ENCODE results near the gene OR6A2. TPM values are rescaled to one million over a fixed set of nuclear protein-coding genes. Genes with fewer than 3 reads are reported as not detected.

Gene OR6A2
- total and polyA plus RNA-seq, 2 of the 4 experiments (the other 2 are of a cell fraction), result 0.07 to 0.72 TPM

- no TSS peak for BruUV-seq (replicated peaks)
- POLR2A ChIA-PET (ENCODE audit: unreplicated experiment), result no interaction called here
- Histone ChIP-seq H3K27ac (ENCODE audit: insufficient read depth, low read length) (no peak overlapping the region), H2BK20ac (ENCODE audit: low read depth, low read length) (no peak overlapping the region), H3K9me1 (ENCODE audit: insufficient read depth, low read length) (no peaks in the 10 kb centered on the region), H3K9ac (ENCODE audit: low read depth, low read length) (no peak overlapping the region), H3K9me3 (ENCODE audit: control insufficient read depth, insufficient read depth, low read length) (no peaks in the 10 kb centered on the region), H2AFZ (replicated peaks; ENCODE audit: low read length, poor library complexity) (no peak overlapping the region), H4K8ac (ENCODE audit: low read depth in 2 of 2, low read length in 2 of 2) (no peak overlapping the region), H3K4me2 (ENCODE audit: low read depth, low read length) (no peak overlapping the region), H3K4ac (ENCODE audit: low read depth, low read length) (no peak overlapping the region), H3K4me3 (ENCODE audit: insufficient read depth, low read depth, low read length) (no peak overlapping the region), H2BK15ac (ENCODE audit: low read depth, low read length) (no peak overlapping the region), H3K23ac (ENCODE audit: low read depth, low read length) (no peak overlapping the region), H2BK5ac (ENCODE audit: low read depth, low read length, poor library complexity, severe bottlenecking) (no peak overlapping the region), H4K20me1 (ENCODE audit: insufficient read depth, low read length) (no peaks in the 10 kb centered on the region), H3K14ac (replicated peaks; ENCODE audit: low read depth, low read length) (no peak overlapping the region), H3K18ac (ENCODE audit: low read depth, low read length) (no peak overlapping the region), H4K5ac (ENCODE audit: low read depth, low read length) (no peak overlapping the region), H4K91ac (ENCODE audit: insufficient read depth, low read depth, low read length) (no peak overlapping the region), H2BK120ac (ENCODE audit: low read depth, low read length) (no peak overlapping the region), H2AK9ac (replicated peaks; ENCODE audit: low read depth, low read length, poor library complexity) (no peak overlapping the region), H3K56ac (ENCODE audit: extremely low read depth, insufficient read depth, low read length) (no peak overlapping the region), H3K4me1 (ENCODE audit: control insufficient read depth, insufficient read depth, low read length) (no peaks in the 10 kb centered on the region), H3K79me1 (ENCODE audit: low read depth in 1 of 2, low read length in 2 of 2) (no peaks in the 10 kb centered on the region), H3K36me3 (ENCODE audit: control insufficient read depth, insufficient read depth, low read length) (no peaks in the 10 kb centered on the region), H3K27me3 (ENCODE audit: control insufficient read depth, insufficient read depth, low read length) (no peaks in the 10 kb centered on the region), H2AK5ac (ENCODE audit: low read depth, low read length) (no peak overlapping the region)
- ATAC-seq (ENCODE audit: low read depth) (no peak), DNase-seq (no peak)
- dilution Hi-C loops (cut with HindIII; ENCODE audit: low sequenced_read_pairs, unreplicated experiment) (no loop called here), intact Hi-C loops (cut with micrococcal nuclease) (no loop called here), in situ Hi-C loops (cut with MboI; ENCODE audit: low sequenced_read_pairs) (no loop called here)
- CTCF ChIA-PET, result interaction anchor here (0.6 kb wide), 1 partner anchor 374 kb away, joined by 5 read pairs; no protein-coding TSS in a partner anchor
- TF ChIP-seq BHLHE40 (IDR thresholded peaks at IDR 0.05; ENCODE audit: low read depth, low read length) (no peak), SMC3 (IDR thresholded peaks at IDR 0.05; ENCODE audit: low read depth, low read length) (no peak), POLR2A (IDR thresholded peaks at IDR 0.05; ENCODE audit: low read depth, low read length) (no peak), RAD21 (IDR thresholded peaks at IDR 0.05; ENCODE audit: low read length) (no peak)
- TF ChIP-seq, protein P1, sequence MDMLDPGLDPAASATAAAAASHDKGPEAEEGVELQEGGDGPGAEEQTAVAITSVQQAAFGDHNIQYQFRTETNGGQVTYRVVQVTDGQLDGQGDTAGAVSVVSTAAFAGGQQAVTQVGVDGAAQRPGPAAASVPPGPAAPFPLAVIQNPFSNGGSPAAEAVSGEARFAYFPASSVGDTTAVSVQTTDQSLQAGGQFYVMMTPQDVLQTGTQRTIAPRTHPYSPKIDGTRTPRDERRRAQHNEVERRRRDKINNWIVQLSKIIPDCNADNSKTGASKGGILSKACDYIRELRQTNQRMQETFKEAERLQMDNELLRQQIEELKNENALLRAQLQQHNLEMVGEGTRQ (IDR thresholded peaks at IDR 0.05; ENCODE audit: low read depth, low read length), result no peak
- TF ChIP-seq, protein P2, sequence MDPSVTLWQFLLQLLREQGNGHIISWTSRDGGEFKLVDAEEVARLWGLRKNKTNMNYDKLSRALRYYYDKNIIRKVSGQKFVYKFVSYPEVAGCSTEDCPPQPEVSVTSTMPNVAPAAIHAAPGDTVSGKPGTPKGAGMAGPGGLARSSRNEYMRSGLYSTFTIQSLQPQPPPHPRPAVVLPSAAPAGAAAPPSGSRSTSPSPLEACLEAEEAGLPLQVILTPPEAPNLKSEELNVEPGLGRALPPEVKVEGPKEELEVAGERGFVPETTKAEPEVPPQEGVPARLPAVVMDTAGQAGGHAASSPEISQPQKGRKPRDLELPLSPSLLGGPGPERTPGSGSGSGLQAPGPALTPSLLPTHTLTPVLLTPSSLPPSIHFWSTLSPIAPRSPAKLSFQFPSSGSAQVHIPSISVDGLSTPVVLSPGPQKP (IDR thresholded peaks at IDR 0.05; ENCODE audit: borderline replicate concordance, low read depth, low read length), result no peak
- 63% methylated on average over 4 of the region's 7 CpGs; no CpG with 5 or more reads in 1 of the 2 experiments for WGBS, 2 experiments (ENCODE audit: extremely low coverage in 2 of 2, insufficient read length in 1 of 2)
Observed at GRCh38 chr11:6825231-6825744, 25.8 kb upstream of the OR6A2 start.

All from IMR-90 (cell line).